ENCODE measurements around the gene EEF1AKMT4. TPM values are rescaled to one million over a fixed set of nuclear protein-coding genes. Genes with fewer than 3 reads are reported as not detected.

EEF1AKMT4 gene
- total RNA-seq, 1 experiment from 2014 or later, result 10.7 TPM

- POLR2A ChIA-PET, result no interaction called here
- Histone ChIP-seq H3K9me3 (ENCODE audit: control insufficient read depth, insufficient read depth, low read depth, low read length) (no peaks in the 10 kb centered on the region), H3K4me3 (ENCODE audit: low read depth in 2 of 2, low read length in 2 of 2) (no peak overlapping the region), H3K4me1 (ENCODE audit: control insufficient read depth, insufficient read depth, low read length) (no peaks in the 10 kb centered on the region), H3K27me3 (ENCODE audit: control insufficient read depth, insufficient read depth, low read length) (no peaks in the 10 kb centered on the region), H3K36me3 (ENCODE audit: control insufficient read depth, insufficient read depth, low read length) (no peaks in the 10 kb centered on the region), H3K27ac (ENCODE audit: low read length) (no peak overlapping the region)
- ATAC-seq (peak; percentile 83), DNase-seq (ENCODE audit: low read depth, low spot score) (peak; percentile 43)
- in situ Hi-C loops (cut with HindIII; ENCODE audit: low pct_unique_long_range_greater_than_20kb, low sequenced_read_pairs) (no loop called here), intact Hi-C loops (cut with micrococcal nuclease; ENCODE audit: unreplicated experiment) (loop anchor here (5.0 to 10.0 kb wide), 2 partner anchors 145 to 392 kb away; no protein-coding TSS in a partner anchor)
- peak; percentile 96 for TF ChIP-seq CTCF (IDR thresholded peaks at IDR 0.05)
- TF ChIP-seq REST (IDR thresholded peaks at IDR 0.05; ENCODE audit: insufficient read depth in 1 of 2, low read depth in 2 of 2, low read length in 1 of 2), result 0 out of 4 replicates have a peak, but pooled peaks of 1 of the 2 experiments have one; percentile 52
- no peak for TF ChIP-seq TCF7L2 (IDR thresholded peaks at IDR 0.05; ENCODE audit: low read depth, low read length)
- TF ChIP-seq SIN3A (IDR thresholded peaks at IDR 0.05; ENCODE audit: borderline replicate concordance, insufficient read depth, low read depth, low read length), result no peak
- no TSS peak for BruUV-seq (replicated peaks)
- CTCF ChIA-PET, result interaction anchor here (0.6 kb wide), 2 partner anchors 82 to 394 kb away, joined by 4 to 9 read pairs; no protein-coding TSS in a partner anchor
Measured at GRCh38 chr3:184289426-184289938, 40.0 kb downstream of the EEF1AKMT4 start.

- ChIA-PET POLR2A (no interaction called here), CTCF (no interaction called here)
- DNase-seq (ENCODE audit: low read depth, low spot score) (no peak), ATAC-seq (no peak)
- no TSS peak for BruUV-seq (replicated peaks)
- TF ChIP-seq TCF7L2 (IDR thresholded peaks at IDR 0.05; ENCODE audit: low read depth, low read length), result no peak
- no peak for TF ChIP-seq CTCF (IDR thresholded peaks at IDR 0.05)
- no peak for TF ChIP-seq SIN3A (IDR thresholded peaks at IDR 0.05; ENCODE audit: borderline replicate concordance, insufficient read depth, low read depth, low read length)
- TF ChIP-seq REST (IDR thresholded peaks at IDR 0.05; ENCODE audit: insufficient read depth in 1 of 2, low read depth in 2 of 2, low read length in 1 of 2), result no peak
- TF ChIP-seq POLR2AphosphoS5 (IDR thresholded peaks at IDR 0.05; ENCODE audit: low read depth, low read length), result no peak
- H3K9me3 ChIP-seq (ENCODE audit: control insufficient read depth, insufficient read depth, low read depth, low read length), result no peaks in the 10 kb centered on the region
- no peak overlapping the region for H3K4me3 ChIP-seq (ENCODE audit: low read depth in 2 of 2, low read length in 2 of 2)
- H3K27ac ChIP-seq (ENCODE audit: low read length), result no peak overlapping the region
- no peaks in the 10 kb centered on the region for H3K36me3 ChIP-seq (ENCODE audit: control insufficient read depth, insufficient read depth, low read length)
- no peaks in the 10 kb centered on the region for H3K4me1 ChIP-seq (ENCODE audit: control insufficient read depth, insufficient read depth, low read length)
- in situ Hi-C loops (cut with HindIII; ENCODE audit: low pct_unique_long_range_greater_than_20kb, low sequenced_read_pairs) (no loop called here), intact Hi-C loops (cut with micrococcal nuclease; ENCODE audit: unreplicated experiment) (no loop called here)
- no peaks in the 10 kb centered on the region for H3K27me3 ChIP-seq (ENCODE audit: control insufficient read depth, insufficient read depth, low read length)
Measured at GRCh38 chr3:184290331-184290730, 40.9 kb downstream of the EEF1AKMT4 start.
